Measurements from ENCODE around the gene MED12.
"Not testable (repeated sequence)": the region's sequence is repeated elsewhere in the genome, so short reads cannot be mapped to it uniquely, and the experiment has no call there.

MED12 gene

GRCh38 chrX:71162981-71163380 lies 44.6 kb downstream of the MED12 start:
- no peak for DNase-seq (ENCODE audit: low read depth in 2 of 2)

- no peak for DNase-seq (ENCODE audit: low read depth in 2 of 2)
Measured at GRCh38 chrX:71164071-71164470, 45.7 kb downstream of the MED12 start.

GRCh38 chrX:71166461-71166860 lies 48.1 kb downstream of the MED12 start:
- DNase-seq (ENCODE audit: low read depth in 2 of 2) = no peak

- DNase-seq (ENCODE audit: low read depth in 2 of 2) = no peak
Measured at GRCh38 chrX:71167031-71167781, 48.8 kb downstream of the MED12 start.

GRCh38 chrX:71168134-71168533 lies 49.7 kb downstream of the MED12 start:
- no peak for DNase-seq (ENCODE audit: low read depth in 2 of 2)

- no peak for DNase-seq (ENCODE audit: low read depth in 2 of 2)
Measured at GRCh38 chrX:71169586-71169985, 51.2 kb downstream of the MED12 start.

GRCh38 chrX:71170660-71171059 lies 52.3 kb downstream of the MED12 start:
- no peak for DNase-seq (ENCODE audit: low read depth in 2 of 2)

GRCh38 chrX:71171110-71171801 lies 52.9 kb downstream of the MED12 start:
- DNase-seq (ENCODE audit: low read depth in 2 of 2) = no peak

- DNase-seq (ENCODE audit: low read depth in 2 of 2) = no peak
Measured at GRCh38 chrX:71173440-71173839, 55.0 kb downstream of the MED12 start.

GRCh38 chrX:71174795-71175194 lies 56.4 kb downstream of the MED12 start:
- DNase-seq (ENCODE audit: low read depth in 2 of 2) = no peak

GRCh38 chrX:71175531-71175930 lies 57.1 kb downstream of the MED12 start:
- no peak for DNase-seq (ENCODE audit: low read depth in 2 of 2)

- no peak for DNase-seq (ENCODE audit: low read depth in 2 of 2)
Measured at GRCh38 chrX:71177327-71177726, 58.9 kb downstream of the MED12 start.

- peak in 1 of 2 donors; percentile 30 for DNase-seq (ENCODE audit: low read depth in 2 of 2)
Measured at GRCh38 chrX:71178908-71179307, 60.5 kb downstream of the MED12 start.

GRCh38 chrX:71180579-71181265 lies 62.3 kb downstream of the MED12 start:
- not testable (repeated sequence) for DNase-seq (ENCODE audit: low read depth in 2 of 2)

- peak; percentile 15 to 21 for DNase-seq (ENCODE audit: low read depth in 2 of 2)
Measured at GRCh38 chrX:71181558-71181909, 63.1 kb downstream of the MED12 start.

GRCh38 chrX:71181910-71182799 lies 63.8 kb downstream of the MED12 start:
- peak; percentile 66 to 74 for DNase-seq (ENCODE audit: low read depth in 2 of 2)

GRCh38 chrX:71182871-71183270 lies 64.5 kb downstream of the MED12 start:
- DNase-seq (ENCODE audit: low read depth in 2 of 2) = no peak

- no peak for DNase-seq (ENCODE audit: low read depth in 2 of 2)
Measured at GRCh38 chrX:71183341-71183740, 64.9 kb downstream of the MED12 start.

GRCh38 chrX:71184092-71184491 lies 65.7 kb downstream of the MED12 start:
- no peak for DNase-seq (ENCODE audit: low read depth in 2 of 2)

- no peak for DNase-seq (ENCODE audit: low read depth in 2 of 2)
Measured at GRCh38 chrX:71184803-71185495, 66.6 kb downstream of the MED12 start.

GRCh38 chrX:71191248-71191647 lies 72.9 kb downstream of the MED12 start:
- no peak for DNase-seq (ENCODE audit: low read depth in 2 of 2)
